Uterus (tissue), 4 donors: ENCODE results near the gene ABCA1. TPM values are rescaled to one million over a fixed set of nuclear protein-coding genes. Genes with fewer than 3 reads are reported as not detected.
A peak's percentile ranks its signal among the peaks of the same experiment; 100 is the strongest.
"Not testable (repeated sequence)": the region's sequence is repeated elsewhere in the genome, so short reads cannot be mapped to it uniquely, and the experiment has no call there.

Source experiments
- DNase-seq, 2 donors: peaks; one replicate each; pipeline ENCODE4 v3.0.0-alpha.2; 2019 to 2020
- H3K27ac ChIP-seq, 2 donors: fragments of 200-600 bp; sonication (generic); 1 replicate in 1 of 2; 2 replicates in 1 of 2; pipeline ENCODE4 v1.5.1; 2016 to 2018
- H3K27me3 ChIP-seq, 2 donors: fragments of 200-600 bp; sonication (generic); one replicate each; pipeline ENCODE4 v1.5.1; 2018 to 2019; ENCODE audit warnings: control low read depth in 1 of 2
- H3K36me3 ChIP-seq, 2 donors: fragments of 200-600 bp; sonication (generic); one replicate each; pipeline ENCODE4 v1.5.1; 2019; ENCODE audit warnings: control low read depth in 1 of 2
- H3K4me1 ChIP-seq, 2 donors: fragments of 200-600 bp; sonication (generic); one replicate each; pipeline ENCODE4 v1.5.1; 2018 to 2019; ENCODE audit warnings: control low read depth in 1 of 2
- H3K4me3 ChIP-seq, 2 donors: fragments of 200-600 bp; sonication (generic); 1 replicate in 1 of 2; 2 replicates in 1 of 2; pipeline ENCODE4 v1.5.1; 2018 to 2019; ENCODE audit warnings: mild to moderate bottlenecking in 1 of 2
- H3K9me3 ChIP-seq, 2 donors: fragments of 200-600 bp; sonication (generic); one replicate each; pipeline ENCODE4 v1.5.1; 2019; ENCODE audit warnings: control low read depth in 1 of 2
- CTCF ChIP-seq, 4 experiments: fragments of 200-600 bp in 2 of 4; fragments of 450-650 bp in 2 of 4; sonication (generic) in 2 of 4; IDR thresholded peaks; one replicate each; pipeline ENCODE4 v1.5.1; 2016 to 2019; ENCODE audit warnings: antibody characterized with exemption in 4 of 4, mild to moderate bottlenecking in 2 of 4, moderate library complexity in 1 of 4
- POLR2A ChIP-seq, 2 donors: fragments of 450-650 bp; IDR thresholded peaks; one replicate each; pipeline ENCODE4 v1.6.1; 2016; ENCODE audit warnings: antibody characterized with exemption in 2 of 2, mild to moderate bottlenecking in 1 of 2, moderate library complexity in 1 of 2
- intact Hi-C: fragments of 100-400 bp; cut with DNase I; formaldehyde crosslinking; loops from one replicate; pipeline ENCODE4 v1.15.1; 2023; ENCODE audit warnings: low total_unique reads
- total RNA-seq, 4 donors: library from RNA; depleted of rRNA in 3 of 4; stranded (reverse); fragments of >200 nt in 3 of 4; gene quantifications; one replicate each; pipeline versions ENCODE4 v1.1.0 to v1.2.4, GENCODE V29; 2014 to 2023
- donor health status: DM: yes; HTN: yes; CAD: no.

ABCA1 gene
- total RNA-seq, 4 donors from 2014 or later: 13.8 to 43.3 (median 25.9) TPM

- peak overlapping the region; percentile 70 for H3K27ac ChIP-seq
- H3K9me3 ChIP-seq: no peaks in the 10 kb centered on the region
- intact Hi-C loops: loop anchor here (5.0 to 10.0 kb wide), 2 partner anchors 47 to 230 kb away; no protein-coding TSS in a partner anchor
- H3K4me1 ChIP-seq: peaks cover 0 to 3% of the 10 kb centered on the region in 2 donors
- TF ChIP-seq POLR2A (IDR thresholded peaks at IDR 0.05) (no peak), CTCF (IDR thresholded peaks at IDR 0.05) (no peak)
- H3K27me3 ChIP-seq: no peaks in the 10 kb centered on the region
- DNase-seq: peak; percentile 42 to 44
- H3K4me3 ChIP-seq: peak overlapping the region; percentile 51 to 78
- no peaks in the 10 kb centered on the region for H3K36me3 ChIP-seq
These were observed 591 bp downstream of the ABCA1 start for GRCh38 chr9:104927216-104927911.

GRCh38 chr9:104923740-104924139 lies 4.2 kb downstream of the ABCA1 start:
- H3K27ac ChIP-seq: peak overlapping the region; percentile 19 to 40
- DNase-seq: no peak
- intact Hi-C loops: loop anchor here (10.0 kb wide), 1 partner anchor 51 kb away; no protein-coding TSS in a partner anchor
- peaks cover 0 to 3% of the 10 kb centered on the region in 2 donors for H3K4me1 ChIP-seq
- H3K27me3 ChIP-seq: no peaks in the 10 kb centered on the region
- no peaks in the 10 kb centered on the region for H3K9me3 ChIP-seq
- TF ChIP-seq CTCF (IDR thresholded peaks at IDR 0.05) (no peak), POLR2A (IDR thresholded peaks at IDR 0.05) (no peak)
- H3K36me3 ChIP-seq: no peaks in the 10 kb centered on the region
- no peak overlapping the region for H3K4me3 ChIP-seq

GRCh38 chr9:104923289-104923688 lies 4.7 kb downstream of the ABCA1 start:
- Histone ChIP-seq H3K9me3 (no peaks in the 10 kb centered on the region), H3K4me1 (peaks cover 0 to 3% of the 10 kb centered on the region in 2 donors), H3K36me3 (no peaks in the 10 kb centered on the region), H3K27ac (peak overlapping the region; percentile 19 to 40), H3K4me3 (no peak overlapping the region), H3K27me3 (no peaks in the 10 kb centered on the region)
- DNase-seq: no peak
- TF ChIP-seq CTCF (IDR thresholded peaks at IDR 0.05): no peak
- TF ChIP-seq POLR2A (IDR thresholded peaks at IDR 0.05): no peak
- intact Hi-C loops: loop anchor here (10.0 kb wide), 1 partner anchor 52 kb away; no protein-coding TSS in a partner anchor

- not testable (repeated sequence) for DNase-seq, H3K4me3 ChIP-seq, H3K27me3 ChIP-seq, H3K36me3 ChIP-seq, H3K4me1 ChIP-seq, H3K9me3 ChIP-seq
- intact Hi-C loops: loop anchor here (10.0 kb wide), 1 partner anchor 52 kb away; no protein-coding TSS in a partner anchor
- peak overlapping the region; percentile 19 to 40 for H3K27ac ChIP-seq
These were observed 5.2 kb downstream of the ABCA1 start for GRCh38 chr9:104922748-104923147.

GRCh38 chr9:104921067-104921741 lies 6.8 kb downstream of the ABCA1 start:
- no peaks in the 10 kb centered on the region for H3K27me3 ChIP-seq
- peak overlapping the region; percentile 30 to 40 for H3K27ac ChIP-seq
- no peak overlapping the region for H3K4me3 ChIP-seq
- TF ChIP-seq POLR2A (IDR thresholded peaks at IDR 0.05) (no peak), CTCF (IDR thresholded peaks at IDR 0.05) (no peak)
- no peaks in the 10 kb centered on the region for H3K9me3 ChIP-seq
- peaks cover 0 to 3% of the 10 kb centered on the region in 2 donors for H3K4me1 ChIP-seq
- intact Hi-C loops: loop anchor here (10.0 kb wide), 1 partner anchor 54 kb away; no protein-coding TSS in a partner anchor
- no peak for DNase-seq
- no peaks in the 10 kb centered on the region for H3K36me3 ChIP-seq
